Umbilical cord (tissue), 2 donors: ENCODE data around the gene IGF1. TPM values are rescaled to one million over a fixed set of nuclear protein-coding genes. Genes with fewer than 3 reads are reported as not detected.

Source experiments
- DNase-seq: peaks from one replicate; pipeline ENCODE4 v3.0.0-alpha.2; 2015; ENCODE audit warnings: low spot score
- total RNA-seq: library from RNA; depleted of rRNA; stranded (reverse); fragments of >200 nt; gene quantifications from one replicate; pipeline ENCODE4 v1.2.3, GENCODE V29; 2014; ENCODE audit warnings: low replicate concordance; ENCODE audit not compliant: insufficient read depth

IGF1 gene
- total RNA-seq, 1 donor from 2014 or later: 18.1 TPM

GRCh38 chr12:102497743-102498142, 17.4 kb upstream of the IGF1 start:
- DNase-seq: no peak

GRCh38 chr12:102496591-102496990, 16.2 kb upstream of the IGF1 start:
- DNase-seq: no peak

DNA sequence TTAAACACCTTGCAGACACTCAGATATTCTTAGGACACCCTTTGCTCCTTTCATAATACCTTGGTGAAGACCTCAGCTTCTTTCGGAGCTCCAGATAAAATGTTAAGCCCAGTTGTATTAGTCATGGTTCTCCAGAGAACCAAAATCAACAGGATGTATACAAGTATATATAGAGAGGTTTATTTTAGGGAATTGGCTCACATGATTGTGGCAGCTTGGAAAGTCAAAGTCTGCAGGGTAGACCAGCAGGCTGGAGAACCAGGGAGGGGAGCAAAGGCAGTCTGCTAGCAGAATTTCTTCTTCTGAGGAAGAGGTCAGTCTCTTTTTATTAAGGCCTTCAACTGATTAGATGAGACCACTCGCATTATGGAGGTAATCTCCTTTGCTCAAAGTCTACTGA, 6.9 kb upstream of the IGF1 start:
- DNase-seq: no peak

DNA sequence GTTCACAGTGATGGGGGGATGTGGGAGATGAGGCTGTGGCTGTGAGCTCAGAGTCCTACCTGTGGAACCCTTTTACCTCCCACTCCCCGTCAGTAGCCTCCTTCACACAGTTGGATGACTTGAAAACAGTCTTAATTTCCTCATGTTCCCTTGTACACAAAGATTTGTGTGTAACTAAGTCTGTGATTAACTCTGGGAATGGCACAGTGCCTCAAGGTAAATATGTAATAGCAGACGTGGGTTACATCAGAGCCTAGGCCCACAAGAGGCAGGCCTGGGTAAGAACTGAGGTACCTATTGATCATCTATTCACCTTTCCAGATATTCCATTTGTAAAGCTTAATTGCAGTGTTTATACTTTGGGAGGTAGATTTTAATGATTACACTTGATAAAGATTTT, 5.8 kb upstream of the IGF1 start:
- no peak for DNase-seq

GRCh38 chr12:102484428-102484958, 4.1 kb upstream of the IGF1 start:
- peak; percentile 78 for DNase-seq

GRCh38 chr12:102484017-102484416, 3.7 kb upstream of the IGF1 start:
- peak; percentile 41 for DNase-seq

DNA sequence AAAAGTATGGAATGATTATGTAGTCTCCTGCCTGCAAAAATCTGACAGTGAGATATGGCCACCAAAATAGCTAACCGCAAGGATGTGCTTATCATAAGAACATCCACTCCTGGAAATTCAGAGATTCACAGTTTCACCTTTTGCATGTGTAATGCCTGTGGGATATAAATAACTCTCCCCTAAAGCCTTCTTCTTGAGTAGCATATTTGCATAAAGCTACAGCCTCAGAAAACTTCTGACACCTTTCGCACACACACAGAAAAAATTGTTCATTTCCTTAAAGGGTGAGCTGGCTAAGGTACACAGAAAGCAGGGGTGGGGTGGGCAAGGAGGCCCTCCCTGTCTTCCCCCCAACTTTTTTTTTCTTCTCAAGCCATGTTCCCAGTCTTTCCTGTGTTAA, 3.1 kb upstream of the IGF1 start:
- no peak for DNase-seq

GRCh38 chr12:102481705-102482425, 1.5 kb upstream of the IGF1 start:
- no peak for DNase-seq

DNA sequence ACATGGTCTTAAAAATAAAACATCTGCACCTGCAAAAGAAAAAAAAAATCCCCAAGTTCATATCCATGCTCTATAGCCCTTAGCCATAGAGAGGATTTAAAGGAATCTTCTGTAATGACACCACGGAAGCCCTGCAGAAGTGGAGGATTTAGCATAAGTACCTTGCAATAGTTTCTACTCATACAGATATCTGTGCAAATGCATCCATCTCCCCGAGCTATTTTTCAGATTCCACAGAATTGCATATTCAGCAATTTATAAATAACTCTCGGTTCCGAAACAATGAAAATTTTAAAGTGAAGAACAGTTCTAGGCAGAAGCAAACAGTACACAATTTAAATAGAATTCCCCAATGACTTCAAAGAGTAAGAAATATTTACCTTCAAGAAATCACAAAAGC, 424 bp downstream of the IGF1 start:
- DNase-seq: peak; percentile 84

DNA sequence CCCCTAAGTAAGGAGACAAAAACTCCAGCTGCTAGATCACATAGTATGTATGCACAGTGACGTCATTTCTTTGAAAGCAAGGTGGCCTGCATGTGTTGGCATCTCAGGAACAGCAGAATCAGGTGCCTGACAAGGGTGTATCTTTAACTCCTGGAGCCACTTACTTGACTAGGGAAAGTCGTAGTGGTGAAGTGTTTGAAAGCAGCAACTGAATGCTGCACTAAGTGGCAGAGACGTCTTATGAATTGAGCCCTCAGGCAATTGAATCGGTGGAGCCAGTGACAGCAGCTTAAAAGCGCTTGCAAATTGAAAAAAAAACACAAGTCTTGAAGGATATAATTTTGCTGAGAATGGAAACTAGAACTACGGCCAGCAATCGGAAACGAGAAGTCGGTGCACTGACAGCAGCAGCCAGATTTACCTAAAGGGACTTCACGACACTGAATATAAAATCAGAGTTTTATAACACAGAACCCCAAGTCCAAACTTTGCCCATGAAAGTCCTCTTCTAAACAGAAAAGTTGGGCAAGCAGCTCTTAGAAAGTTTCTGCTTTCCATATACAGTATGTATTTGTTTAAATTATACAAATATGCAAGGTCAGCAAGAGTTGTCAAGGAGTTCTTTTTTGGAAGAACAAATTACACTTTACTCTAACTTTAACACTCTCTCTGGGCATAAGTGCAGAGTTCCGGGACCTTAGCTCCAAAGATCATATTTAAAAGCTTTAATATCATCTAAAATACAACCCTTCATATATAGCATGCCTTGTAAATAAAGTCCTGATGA, 1.1 kb downstream of the IGF1 start:
- DNase-seq: peak; percentile 32

DNA sequence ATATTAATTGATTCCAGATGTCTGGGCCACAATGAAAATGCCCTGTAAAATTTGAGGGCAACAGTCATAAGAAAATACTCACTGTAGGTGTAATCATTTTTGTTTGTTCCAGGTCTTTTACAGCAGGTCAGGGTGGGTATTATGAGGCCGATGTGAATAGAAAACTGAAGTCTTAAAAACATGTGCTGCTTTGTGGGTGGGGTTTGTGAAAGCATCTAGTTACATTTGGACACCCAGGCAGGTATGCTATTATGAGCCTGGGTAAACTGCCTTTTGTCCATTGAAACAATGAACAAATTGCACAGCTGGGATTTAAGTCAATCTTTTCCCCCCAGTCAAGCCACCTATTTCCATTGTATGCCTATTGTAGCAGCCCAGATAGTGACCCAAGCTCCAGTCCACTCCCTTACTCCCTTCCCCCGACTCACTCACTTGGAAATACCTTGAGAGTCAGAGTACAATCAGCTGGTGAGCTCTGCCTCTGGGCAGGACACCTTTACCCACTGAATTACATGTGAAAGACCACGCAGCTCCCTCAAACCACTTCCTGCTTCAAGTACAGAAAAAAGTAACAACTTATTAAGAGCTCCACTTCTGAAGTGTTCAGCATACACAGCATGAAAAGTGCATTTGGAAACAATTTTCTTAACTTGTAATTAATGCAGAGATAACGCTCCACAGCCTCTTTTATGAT, 1.8 kb downstream of the IGF1 start:
- no peak for DNase-seq

- no peak for DNase-seq
Measured at GRCh38 chr12:102475355-102475754, 5.0 kb downstream of the IGF1 start.

- DNase-seq: no peak
Measured at GRCh38 chr12:102474438-102475064, 5.8 kb downstream of the IGF1 start.

- DNase-seq: no peak
Measured at GRCh38 chr12:102472496-102472895, 7.9 kb downstream of the IGF1 start.

- no peak for DNase-seq
Measured at GRCh38 chr12:102471556-102471955, 8.8 kb downstream of the IGF1 start.

DNA sequence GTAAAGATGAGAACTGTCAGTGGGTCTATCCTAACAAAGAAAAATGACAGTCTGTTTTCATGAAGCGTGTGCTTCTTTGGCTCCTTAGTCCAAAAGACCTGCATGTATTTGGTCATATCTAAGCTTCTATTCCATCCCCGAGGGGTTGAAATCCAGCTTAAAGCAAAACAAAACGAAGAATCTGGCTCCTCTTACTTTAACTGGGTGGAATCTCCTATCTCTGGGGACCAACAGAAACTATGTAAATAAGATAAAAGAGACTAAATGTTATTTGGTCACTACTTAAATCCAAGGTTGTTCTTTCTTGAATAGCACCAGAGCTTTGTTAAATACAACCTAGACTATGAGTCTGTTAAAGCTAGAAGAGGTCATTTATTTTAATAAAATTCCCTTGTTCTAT, 9.4 kb downstream of the IGF1 start:
- no peak for DNase-seq

GRCh38 chr12:102468261-102468915, 12.0 kb downstream of the IGF1 start:
- no peak for DNase-seq

DNA sequence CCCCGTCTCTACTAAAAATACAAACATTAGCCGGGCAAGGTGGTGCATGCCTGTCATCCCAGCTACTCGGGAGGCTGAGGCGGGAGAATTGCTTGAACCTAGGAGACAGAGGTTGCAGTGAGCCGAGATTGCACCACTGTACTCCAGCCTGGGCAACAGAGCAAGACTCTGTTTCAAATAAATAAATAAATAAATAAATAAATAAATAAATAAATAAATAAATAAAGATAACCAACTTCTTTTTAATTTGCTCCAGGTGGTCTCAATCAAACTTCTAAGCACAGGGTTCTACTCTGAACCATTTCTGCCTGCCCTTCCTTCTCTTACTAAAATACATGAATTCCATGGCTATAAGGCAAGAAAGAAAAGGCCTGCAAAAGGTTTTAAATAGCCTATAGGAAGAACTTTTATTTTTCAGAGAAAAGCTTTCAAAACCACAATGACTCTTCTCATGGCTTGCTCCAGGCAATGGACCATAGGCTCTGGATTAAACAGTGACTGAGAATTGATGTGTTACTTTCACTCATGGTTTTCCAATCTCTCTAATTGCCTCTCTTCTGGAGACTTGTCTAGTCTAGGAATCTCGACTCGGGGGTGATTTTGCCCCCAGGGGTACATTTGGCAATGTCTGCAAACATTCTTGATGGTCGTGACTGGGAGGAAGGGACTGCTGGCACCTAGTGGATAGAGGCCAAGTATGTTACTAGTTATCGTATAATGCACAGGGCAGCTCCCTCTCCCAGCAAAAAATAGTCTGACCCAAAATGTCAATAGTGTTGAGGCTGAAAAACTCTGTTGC, 14.4 kb downstream of the IGF1 start:
- DNase-seq: no peak

GRCh38 chr12:102463659-102464249, 16.6 kb downstream of the IGF1 start:
- no peak for DNase-seq
